Glutamatergic neuron (in vitro differentiated cells): ENCODE measurements around the gene ADSS1. TPM values are rescaled to one million over a fixed set of nuclear protein-coding genes. Genes with fewer than 3 reads are reported as not detected.
A peak's percentile ranks its signal among the peaks of the same experiment; 100 is the strongest.
"Not testable (repeated sequence)": the region's sequence is repeated elsewhere in the genome, so short reads cannot be mapped to it uniquely, and the experiment has no call there.

Source experiments
- DNase-seq: peaks from one replicate; pipeline ENCODE4 v3.0.0; 2022
- H3K27ac Mint-ChIP-seq: one replicate; pipeline ENCODE4 v1.8.0; 2020; ENCODE audit warnings: mild to moderate bottlenecking, mixed read lengths, inconsistent platforms; ENCODE audit not compliant: unreplicated experiment
- H3K27me3 Mint-ChIP-seq: one replicate; pipeline ENCODE4 v1.8.0; 2020; ENCODE audit warnings: mild to moderate bottlenecking, moderate library complexity, mixed read lengths, inconsistent platforms; ENCODE audit not compliant: unreplicated experiment
- H3K36me3 Mint-ChIP-seq: one replicate; pipeline ENCODE4 v1.8.0; 2020; ENCODE audit warnings: mild to moderate bottlenecking, mixed read lengths, inconsistent platforms; ENCODE audit not compliant: unreplicated experiment
- H3K4me1 Mint-ChIP-seq: one replicate; pipeline ENCODE4 v1.8.0; 2020; ENCODE audit warnings: mild to moderate bottlenecking, low read depth, mixed read lengths, inconsistent platforms; ENCODE audit not compliant: unreplicated experiment
- H3K4me3 Mint-ChIP-seq: one replicate; pipeline ENCODE4 v1.8.0; 2020; ENCODE audit warnings: mild to moderate bottlenecking, mixed read lengths, inconsistent platforms; ENCODE audit not compliant: unreplicated experiment
- H3K9me3 Mint-ChIP-seq: one replicate; pipeline ENCODE4 v1.8.0; 2020; ENCODE audit warnings: mild to moderate bottlenecking, moderate library complexity, mixed read lengths, inconsistent platforms; ENCODE audit not compliant: unreplicated experiment
- total RNA-seq: library from RNA; stranded (reverse); fragmentation: NEBNext Ultra II Directional; extraction: Animal tissue kit (Norgen Biotek cat#: 25700); gene quantifications from one replicate; pipeline ENCODE4 v1.2.1, GENCODE V29; 2021; ENCODE audit not compliant: unreplicated experiment
- TF ChIP-seq, protein P1 (sequence below): fragments of 200-600 bp; sonication (generic); IDR thresholded peaks from one replicate; pipeline ENCODE4 v1.5.0; 2021; ENCODE audit not compliant: partially characterized antibody, unreplicated experiment

ADSS1 gene
- total RNA-seq, 1 donor from 2014 or later: 45.1 TPM

DNA sequence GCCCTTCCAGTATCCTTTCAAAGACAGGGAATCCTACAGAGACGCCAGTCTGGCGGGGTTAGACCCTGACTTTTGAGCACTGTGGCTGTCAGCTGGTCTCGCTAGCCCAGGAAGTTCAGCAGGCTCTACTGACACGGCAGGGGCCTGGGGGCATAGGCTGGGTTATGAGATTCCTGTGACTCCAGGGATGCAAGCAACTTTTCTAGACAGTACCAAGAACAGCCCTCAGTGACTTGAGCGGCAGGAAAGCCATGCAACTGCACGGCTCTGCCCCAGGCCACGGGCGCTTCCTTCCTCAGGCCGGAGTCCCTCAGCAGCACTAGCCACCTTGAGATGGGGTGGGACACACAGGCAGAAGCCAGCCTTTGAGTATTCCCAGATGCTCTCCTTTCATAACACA, 23.8 kb downstream of the ADSS1 start:
- Mint-ChIP-seq H3K36me3 (no peaks in the 10 kb centered on the region), H3K27ac (no peak overlapping the region), H3K27me3 (peaks cover 11% of the 10 kb centered on the region), H3K4me3 (no peak overlapping the region), H3K9me3 (peaks cover 3% of the 10 kb centered on the region), H3K4me1 (peaks cover 14% of the 10 kb centered on the region)
- TF ChIP-seq, protein P1, sequence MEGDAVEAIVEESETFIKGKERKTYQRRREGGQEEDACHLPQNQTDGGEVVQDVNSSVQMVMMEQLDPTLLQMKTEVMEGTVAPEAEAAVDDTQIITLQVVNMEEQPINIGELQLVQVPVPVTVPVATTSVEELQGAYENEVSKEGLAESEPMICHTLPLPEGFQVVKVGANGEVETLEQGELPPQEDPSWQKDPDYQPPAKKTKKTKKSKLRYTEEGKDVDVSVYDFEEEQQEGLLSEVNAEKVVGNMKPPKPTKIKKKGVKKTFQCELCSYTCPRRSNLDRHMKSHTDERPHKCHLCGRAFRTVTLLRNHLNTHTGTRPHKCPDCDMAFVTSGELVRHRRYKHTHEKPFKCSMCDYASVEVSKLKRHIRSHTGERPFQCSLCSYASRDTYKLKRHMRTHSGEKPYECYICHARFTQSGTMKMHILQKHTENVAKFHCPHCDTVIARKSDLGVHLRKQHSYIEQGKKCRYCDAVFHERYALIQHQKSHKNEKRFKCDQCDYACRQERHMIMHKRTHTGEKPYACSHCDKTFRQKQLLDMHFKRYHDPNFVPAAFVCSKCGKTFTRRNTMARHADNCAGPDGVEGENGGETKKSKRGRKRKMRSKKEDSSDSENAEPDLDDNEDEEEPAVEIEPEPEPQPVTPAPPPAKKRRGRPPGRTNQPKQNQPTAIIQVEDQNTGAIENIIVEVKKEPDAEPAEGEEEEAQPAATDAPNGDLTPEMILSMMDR: no peak
- DNase-seq: no peak

DNA sequence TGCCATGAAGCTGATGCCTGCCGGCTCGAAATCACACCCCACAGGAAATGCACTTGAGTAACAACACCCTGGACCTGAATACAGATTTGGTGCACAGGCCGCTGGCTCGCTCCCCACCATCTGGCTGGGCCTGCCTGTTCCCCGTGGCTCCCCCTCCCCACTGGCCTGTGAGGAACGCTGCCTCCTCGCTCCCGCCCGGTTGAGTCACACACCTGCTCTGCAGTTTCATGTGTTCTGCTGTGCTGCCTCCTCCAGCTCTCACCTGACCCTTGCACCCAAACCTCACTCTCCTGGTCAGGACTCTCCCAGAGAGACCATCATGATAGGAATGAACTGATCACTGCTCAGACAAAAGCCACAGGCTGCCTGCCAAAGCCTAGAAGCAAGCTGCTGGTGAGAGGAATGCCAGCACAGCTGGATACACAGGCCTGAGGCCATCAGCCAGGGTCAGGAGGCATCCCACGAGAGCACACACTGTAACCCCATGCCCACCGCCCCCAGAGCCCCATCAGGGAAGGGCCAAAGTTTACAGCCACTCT, 25.2 kb downstream of the ADSS1 start:
- peak overlapping the region; percentile 66 for H3K27ac Mint-ChIP-seq
- H3K36me3 Mint-ChIP-seq: no peaks in the 10 kb centered on the region
- peaks cover 5% of the 10 kb centered on the region for H3K9me3 Mint-ChIP-seq
- peaks cover 17% of the 10 kb centered on the region for H3K4me1 Mint-ChIP-seq
- H3K4me3 Mint-ChIP-seq: no peak overlapping the region
- peaks cover 12% of the 10 kb centered on the region for H3K27me3 Mint-ChIP-seq
- DNase-seq: no peak
- TF ChIP-seq, protein P1: no peak

DNA sequence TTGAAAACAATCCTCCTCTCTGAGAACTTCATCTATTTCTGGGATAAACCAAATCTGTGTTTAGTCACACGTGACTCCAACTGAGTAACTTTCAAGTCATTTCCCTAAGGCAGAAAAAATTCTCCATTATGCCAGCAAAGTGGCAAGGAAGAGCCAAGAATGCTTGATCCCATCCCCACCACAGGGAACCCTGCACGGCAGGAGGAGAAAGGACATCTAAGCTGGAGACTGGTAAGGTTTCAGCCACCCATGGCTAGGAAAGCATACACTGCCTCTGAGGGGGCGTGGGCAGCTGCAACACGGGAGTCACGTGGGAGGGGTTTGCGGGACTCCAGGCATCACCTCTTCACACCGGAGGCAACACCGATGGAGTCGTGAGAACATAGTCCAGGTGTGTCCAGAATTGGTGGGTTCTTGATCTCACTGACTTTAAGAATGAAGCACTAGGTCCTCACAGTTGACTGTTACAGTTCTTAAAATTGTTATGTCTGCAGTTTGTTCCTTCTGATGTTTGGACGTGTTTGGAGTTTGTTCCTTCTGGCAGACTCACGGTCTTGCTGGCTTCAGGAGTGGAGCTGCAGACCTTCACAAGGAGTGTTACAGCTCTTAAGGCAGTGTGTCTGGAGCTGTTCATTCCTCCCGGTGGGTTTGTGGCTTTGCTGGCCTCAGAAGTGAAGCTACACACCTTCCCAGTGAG, 26.2 kb downstream of the ADSS1 start:
- Mint-ChIP-seq H3K27ac (no peak overlapping the region), H3K36me3 (no peaks in the 10 kb centered on the region), H3K4me1 (peaks cover 18% of the 10 kb centered on the region), H3K9me3 (peaks cover 6% of the 10 kb centered on the region), H3K4me3 (peak overlapping the region; percentile 13), H3K27me3 (peaks cover 15% of the 10 kb centered on the region)
- no peak for DNase-seq
- TF ChIP-seq, protein P1: no peak

DNA sequence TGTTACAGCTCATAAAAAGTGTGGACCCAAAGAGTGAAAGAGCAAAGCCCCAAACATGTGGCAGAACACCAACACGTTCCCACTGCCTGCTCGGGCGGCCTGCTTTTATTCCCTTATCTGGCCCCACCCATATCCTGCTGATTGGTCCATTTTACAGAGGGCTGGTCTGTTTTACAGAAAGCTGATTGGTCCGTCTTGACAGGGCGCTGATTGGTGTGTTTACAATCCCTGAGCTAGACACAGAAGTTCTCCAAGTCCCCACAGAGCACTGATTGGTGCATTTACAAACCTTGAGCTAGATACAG, 26.7 kb downstream of the ADSS1 start:
- not testable (repeated sequence) for H3K27ac Mint-ChIP-seq, H3K36me3 Mint-ChIP-seq, H3K4me3 Mint-ChIP-seq, DNase-seq, H3K9me3 Mint-ChIP-seq
- H3K27me3 Mint-ChIP-seq: peaks cover 15% of the 10 kb centered on the region
- H3K4me1 Mint-ChIP-seq: peaks cover 18% of the 10 kb centered on the region

DNA sequence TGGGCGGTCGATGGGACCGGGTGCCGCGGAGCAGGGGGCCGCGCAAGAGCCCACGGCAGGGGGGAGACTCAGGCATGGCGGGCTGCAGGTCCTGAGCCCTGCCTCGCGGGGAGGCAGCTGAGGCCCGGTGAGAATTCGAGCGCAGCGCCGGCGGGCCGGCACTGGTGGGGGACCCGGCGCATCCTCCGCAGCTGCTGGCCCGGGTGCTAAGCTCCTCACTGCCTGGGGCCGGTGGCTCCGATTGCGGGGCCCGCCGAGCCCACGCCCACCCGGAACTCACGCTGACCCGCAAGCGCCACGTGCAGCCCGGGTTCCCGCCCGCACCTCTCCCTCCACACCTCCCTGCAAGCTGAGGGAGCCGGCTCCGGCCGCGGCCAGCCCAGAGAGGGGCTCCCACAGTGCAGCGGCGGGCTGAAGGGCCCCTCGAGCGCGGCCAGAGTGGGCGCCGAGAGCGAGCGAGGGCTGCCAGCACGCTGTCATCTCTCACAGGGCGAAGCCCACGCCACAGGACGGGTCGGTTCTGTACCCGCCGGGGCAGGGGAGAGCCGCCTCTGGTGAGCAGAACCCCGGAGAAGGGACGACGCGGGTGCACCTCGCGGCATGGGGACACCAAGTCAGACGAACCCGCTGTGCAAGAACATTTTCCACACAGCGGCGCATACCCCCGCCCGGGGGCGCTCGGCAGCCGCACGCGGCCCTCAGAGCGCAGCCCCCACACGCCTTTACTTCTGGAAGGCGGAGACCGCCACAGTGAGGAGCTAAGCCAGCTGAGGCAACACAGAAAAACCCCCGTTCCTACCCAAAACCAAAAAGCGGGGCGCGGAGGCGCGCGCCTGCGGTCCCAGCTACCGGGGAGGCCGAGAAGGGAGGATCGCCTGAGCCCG, 27.8 kb downstream of the ADSS1 start:
- H3K27me3 Mint-ChIP-seq: peaks cover 15% of the 10 kb centered on the region
- peak overlapping the region; percentile 86 for H3K4me3 Mint-ChIP-seq
- no peak overlapping the region for H3K27ac Mint-ChIP-seq
- TF ChIP-seq, protein P1: no peak
- no peak for DNase-seq
- H3K36me3 Mint-ChIP-seq: no peaks in the 10 kb centered on the region
- peaks cover 15% of the 10 kb centered on the region for H3K4me1 Mint-ChIP-seq
- H3K9me3 Mint-ChIP-seq: peaks cover 6% of the 10 kb centered on the region
